ENCODE measurements around the gene CCDC183.

- no peak for TF ChIP-seq CTCF (IDR thresholded peaks at IDR 0.05)
- no peak for TF ChIP-seq EP300 (IDR thresholded peaks at IDR 0.05)
- no peak for TF ChIP-seq POLR2AphosphoS5 (IDR thresholded peaks at IDR 0.05)
- TF ChIP-seq POLR2A (IDR thresholded peaks at IDR 0.05): no peak
These were observed 39.2 kb downstream of the CCDC183 start for GRCh38 chr9:136835162-136835931.

Measured in suprapubic skin (tissue), 4 donors.